GM12878 (cell line): ENCODE measurements around the gene FLT1. TPM values are rescaled to one million over a fixed set of nuclear protein-coding genes. Genes with fewer than 3 reads are reported as not detected.

Experiments used
- ATAC-seq: fragments of 200-7000 bp; cut with Tn5 transposase; 3 replicates; pipeline ENCODE4 v1.9.1; 2020; ENCODE audit warnings: mild to moderate bottlenecking, moderate library complexity
- BruUV-seq: library from RNA; stranded (reverse); fragments of 400-500 nt; replicated peaks from 2 replicates; lab custom pipeline; 2021; lab: Mats Ljungman, UMichigan
- CTCF ChIA-PET: fragments of 300-600 bp; sonication (Branson Sonifier 250); formaldehyde crosslinking; extraction: SDS; loops from one replicate; lab custom pipeline; 2021; ENCODE audit warnings: inconsistent platforms; lab: Yijun Ruan, JAX
- POLR2A ChIA-PET: fragments of 350-600 bp; formaldehyde crosslinking; extraction: SDS; loops from one replicate; lab custom pipeline; 2021; ENCODE audit warnings: inconsistent platforms; lab: Charles Lee
- RAD21 ChIA-PET: fragments of 300-600 bp; sonication (Branson Sonifier 250); formaldehyde crosslinking; loops from one replicate; lab custom pipeline; 2023; ENCODE audit warnings: antibody characterized with exemption; ENCODE audit not compliant: unreplicated experiment; lab: Charles Lee
- SMC1A ChIA-PET: fragments of 300-600 bp; sonication (Branson Sonifier 250); formaldehyde crosslinking; loops from one replicate; lab custom pipeline; 2023; ENCODE audit not compliant: unreplicated experiment, uncharacterized antibody; lab: Charles Lee
- DNase-seq: peaks from one replicate; pipeline ENCODE4 v3.0.0-alpha.2; 2011; ENCODE audit warnings: low read depth, low spot score
- FAIRE-seq: peaks from 3 replicates; lab custom pipeline; 2011; peaks lifted over from hg19 to GRCh38; lab: Jason Lieb, UNC
- H2AFZ ChIP-seq: 2 replicates; pipeline ENCODE4 v1.6.0; 2011; ENCODE audit warnings: low read depth, low read length, control low read depth; ENCODE audit not compliant: control insufficient read depth
- H3K27ac ChIP-seq: 2 replicates; pipeline ENCODE4 v1.5.1; 2011; ENCODE audit warnings: control low read depth; ENCODE audit not compliant: control insufficient read depth, insufficient read depth
- H3K27me3 ChIP-seq, 2 experiments: replicated peaks in 1 of 2; 2 replicates each; pipeline versions ENCODE4 v1.6.0 to v1.6.1; 2011; ENCODE audit warnings: low read length in 1 of 2; ENCODE audit not compliant: control insufficient read depth in 2 of 2, insufficient read depth in 2 of 2
- H3K36me3 ChIP-seq, 2 experiments: 2 replicates each; pipeline ENCODE4 v1.5.1; 2011; ENCODE audit warnings: low read length in 1 of 2; ENCODE audit not compliant: control insufficient read depth in 2 of 2, insufficient read depth in 2 of 2
- H3K4me1 ChIP-seq: 2 replicates; pipeline ENCODE4 v1.6.1; 2011; ENCODE audit warnings: mild to moderate bottlenecking, low read length, moderate library complexity, mixed read lengths; ENCODE audit not compliant: control insufficient read depth, insufficient read depth
- H3K4me2 ChIP-seq: 2 replicates; pipeline ENCODE4 v1.6.0; 2011; ENCODE audit warnings: control low read depth; ENCODE audit not compliant: control insufficient read depth, insufficient read depth
- H3K4me3 ChIP-seq: fragments of 200-600 bp; sonication (generic); 2 replicates; pipeline ENCODE4 v1.5.1; 2016
- H3K79me2 ChIP-seq: 2 replicates; pipeline ENCODE4 v1.6.0; 2011; ENCODE audit warnings: low read length; ENCODE audit not compliant: control insufficient read depth, insufficient read depth
- H3K9ac ChIP-seq: 2 replicates; pipeline ENCODE4 v1.8.0; 2011; ENCODE audit warnings: low read length, control low read depth, mixed read lengths; ENCODE audit not compliant: control insufficient read depth, insufficient read depth
- H3K9me3 ChIP-seq: replicated peaks from 3 replicates; pipeline ENCODE4 v1.5.1; 2011; ENCODE audit warnings: mild to moderate bottlenecking, low read length; ENCODE audit not compliant: control insufficient read depth, insufficient read depth
- H4K20me1 ChIP-seq: 2 replicates; pipeline ENCODE4 v1.6.0; 2011; ENCODE audit not compliant: control insufficient read depth, insufficient read depth
- HDAC2 ChIP-seq: fragments of 200-600 bp; sonication (generic); IDR thresholded peaks from 2 replicates; pipeline ENCODE4 v1.6.1; 2017
- MTA2 ChIP-seq: fragments of 450-650 bp; IDR thresholded peaks from 2 replicates; pipeline ENCODE4 v1.6.1; 2016; ENCODE audit warnings: low read depth, mild to moderate bottlenecking, moderate library complexity
- MXI1 ChIP-seq: fragments of 150-350 bp; IDR thresholded peaks from 2 replicates; pipeline ENCODE4 v1.6.1; 2011; ENCODE audit warnings: low read depth, mild to moderate bottlenecking, inconsistent platforms, low read length, improper control_type of control experiment
- POLR2A ChIP-seq: IDR thresholded peaks from 2 replicates; pipeline ENCODE4 v1.6.1; 2011; ENCODE audit warnings: low read depth, mild to moderate bottlenecking, low read length
- POLR2AphosphoS2 ChIP-seq: IDR thresholded peaks from 2 replicates; pipeline ENCODE4 v1.6.1; 2011; ENCODE audit warnings: low read depth, mild to moderate bottlenecking, low read length, improper control_type of control experiment, moderate library complexity
- TAF1 ChIP-seq: IDR thresholded peaks from 2 replicates; pipeline ENCODE4 v1.6.1; 2011; ENCODE audit warnings: mild to moderate bottlenecking, low read depth, low read length, borderline replicate concordance
- ZSCAN29 ChIP-seq: fragments of 450-650 bp; IDR thresholded peaks from 2 replicates; pipeline ENCODE4 v1.6.1; 2017; ENCODE audit warnings: mild to moderate bottlenecking, moderate library complexity
- WGBS: methylation state at CpG from one replicate; pipeline ENCODE4 v1.1.6; 2016; ENCODE audit warnings: low lambda C conversion rate; ENCODE audit not compliant: insufficient replicate concordance, insufficient coverage; ENCODE audit errors: missing lambda C conversion rate; 5-methylcytosine and 5-hydroxymethylcytosine counted together
- in situ Hi-C: fragments of 300-500 bp; cut with MboI; formaldehyde crosslinking; loops from 9 replicates; pipeline ENCODE4 v1.14.3; 2018; ENCODE audit warnings: mixed read lengths
- intact Hi-C: fragments of 100-400 bp; cut with micrococcal nuclease; formaldehyde crosslinking; loops from one replicate; pipeline ENCODE4 v1.14.2; 2022; ENCODE audit not compliant: unreplicated experiment
- polyA plus RNA-seq, 11 experiments: library from polyadenylated mRNA; depleted of rRNA in 4 of 11; unstranded in 6 of 11; stranded (reverse) in 5 of 11; fragments of >200 nt; fragmentation: Nextera tagmentation in 4 of 11; fragmentation: Illumina TruSeq in 1 of 11; extraction: Ambion mirVana in 4 of 11; extraction: Trizol in 1 of 11; gene quantifications; 1 replicate in 1 of 11; 2 replicates in 10 of 11; pipeline versions ENCODE4 v1.2.1 to v1.2.3, GENCODE V29; 2011 to 2016; ENCODE audit warnings: inconsistent platforms in 2 of 11, missing spikeins in 2 of 11, low read depth in 1 of 11
- total RNA-seq, 4 experiments: library from RNA; depleted of rRNA in 3 of 4; stranded (reverse); fragments of >200 nt in 3 of 4; fragmentation: Illumina TruSeq in 1 of 4; extraction: Trizol in 1 of 4; gene quantifications; 2 replicates each; pipeline versions ENCODE4 v1.2.1 to v1.2.3, GENCODE V29; 2013 to 2021
- TF ChIP-seq, protein P1 (sequence below): IDR thresholded peaks from 2 replicates; pipeline ENCODE4 v1.6.1; 2012; ENCODE audit warnings: mild to moderate bottlenecking, low read depth, low read length
- TF ChIP-seq, protein P2 (sequence below): fragments of 450-650 bp; formaldehyde crosslinking; IDR thresholded peaks from 2 replicates; pipeline ENCODE4 v1.5.0; 2022; ENCODE audit warnings: mild to moderate bottlenecking, missing genetic modification characterization
- TF ChIP-seq, protein P3 (sequence below): fragments of 450-650 bp; IDR thresholded peaks from 2 replicates; pipeline ENCODE4 v1.6.1; 2018; ENCODE audit warnings: borderline replicate concordance, mild to moderate bottlenecking; ENCODE audit not compliant: partially characterized antibody
- TF ChIP-seq, protein P4 (sequence below): fragments of 450-650 bp; IDR thresholded peaks from 2 replicates; pipeline ENCODE4 v1.6.1; 2017; ENCODE audit warnings: mild to moderate bottlenecking, moderate library complexity

FLT1 gene
- total and polyA plus RNA-seq, 10 of the 15 experiments (the other 5 are each of a cell fraction or from before 2014, with no cell fraction given), result 0.55 to 5.6 (median 0.84) TPM

DNA sequence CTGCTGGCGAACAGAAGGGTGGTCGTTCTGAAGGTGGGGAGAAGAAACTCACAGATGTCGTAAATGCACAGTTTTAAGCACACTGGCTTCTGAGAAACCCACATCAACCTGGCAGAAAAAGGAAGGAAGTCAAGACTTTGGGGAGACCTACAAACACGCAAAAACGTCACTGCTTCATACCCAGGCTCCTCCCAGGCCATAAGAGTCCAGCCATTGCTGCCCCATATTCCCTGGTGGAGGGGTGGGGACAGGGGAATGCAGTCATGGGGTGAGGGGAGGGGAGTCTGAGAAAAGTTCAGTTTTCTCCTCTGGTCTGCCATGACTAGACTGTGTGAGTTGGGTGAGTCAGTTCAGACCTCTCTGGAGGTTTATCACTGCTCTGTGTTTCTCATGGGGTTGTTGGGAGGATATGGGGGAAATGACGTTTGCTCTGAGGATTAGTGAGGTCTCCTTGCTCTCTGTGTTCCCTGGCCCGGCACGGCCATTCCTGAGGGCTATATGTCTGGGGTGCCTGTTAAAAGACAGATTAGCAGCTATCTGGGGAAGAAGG lies 139.0 kb downstream of the FLT1 start:
- Histone ChIP-seq H3K36me3 (no peaks in the 10 kb centered on the region), H4K20me1 (no peaks in the 10 kb centered on the region), H3K9me3 (no peaks in the 10 kb centered on the region; the same call in 2 of the 3 replicates), H3K4me1 (peaks cover 14% of the 10 kb centered on the region), H2AFZ (peak overlapping the region; percentile 43), H3K79me2 (no peaks in the 10 kb centered on the region), H3K27ac (no peak overlapping the region), H3K9ac (no peak overlapping the region), H3K27me3 (no peaks in the 10 kb centered on the region), H3K4me3 (no peak overlapping the region), H3K4me2 (no peak overlapping the region)
- FAIRE-seq, result peak; percentile 44
- in situ Hi-C loops (no loop called here), intact Hi-C loops (no loop called here)
- ChIA-PET POLR2A (no interaction called here), SMC1A (no interaction called here), RAD21 (no interaction called here), CTCF (no interaction called here)
- peak; percentile 57 for ATAC-seq
- no TSS peak for BruUV-seq
- 34% methylated on average over 8 of the region's 8 CpGs for WGBS
- no peak for DNase-seq
- TF ChIP-seq, protein P1, sequence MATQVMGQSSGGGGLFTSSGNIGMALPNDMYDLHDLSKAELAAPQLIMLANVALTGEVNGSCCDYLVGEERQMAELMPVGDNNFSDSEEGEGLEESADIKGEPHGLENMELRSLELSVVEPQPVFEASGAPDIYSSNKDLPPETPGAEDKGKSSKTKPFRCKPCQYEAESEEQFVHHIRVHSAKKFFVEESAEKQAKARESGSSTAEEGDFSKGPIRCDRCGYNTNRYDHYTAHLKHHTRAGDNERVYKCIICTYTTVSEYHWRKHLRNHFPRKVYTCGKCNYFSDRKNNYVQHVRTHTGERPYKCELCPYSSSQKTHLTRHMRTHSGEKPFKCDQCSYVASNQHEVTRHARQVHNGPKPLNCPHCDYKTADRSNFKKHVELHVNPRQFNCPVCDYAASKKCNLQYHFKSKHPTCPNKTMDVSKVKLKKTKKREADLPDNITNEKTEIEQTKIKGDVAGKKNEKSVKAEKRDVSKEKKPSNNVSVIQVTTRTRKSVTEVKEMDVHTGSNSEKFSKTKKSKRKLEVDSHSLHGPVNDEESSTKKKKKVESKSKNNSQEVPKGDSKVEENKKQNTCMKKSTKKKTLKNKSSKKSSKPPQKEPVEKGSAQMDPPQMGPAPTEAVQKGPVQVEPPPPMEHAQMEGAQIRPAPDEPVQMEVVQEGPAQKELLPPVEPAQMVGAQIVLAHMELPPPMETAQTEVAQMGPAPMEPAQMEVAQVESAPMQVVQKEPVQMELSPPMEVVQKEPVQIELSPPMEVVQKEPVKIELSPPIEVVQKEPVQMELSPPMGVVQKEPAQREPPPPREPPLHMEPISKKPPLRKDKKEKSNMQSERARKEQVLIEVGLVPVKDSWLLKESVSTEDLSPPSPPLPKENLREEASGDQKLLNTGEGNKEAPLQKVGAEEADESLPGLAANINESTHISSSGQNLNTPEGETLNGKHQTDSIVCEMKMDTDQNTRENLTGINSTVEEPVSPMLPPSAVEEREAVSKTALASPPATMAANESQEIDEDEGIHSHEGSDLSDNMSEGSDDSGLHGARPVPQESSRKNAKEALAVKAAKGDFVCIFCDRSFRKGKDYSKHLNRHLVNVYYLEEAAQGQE, result no peak
- TF ChIP-seq, protein P2, sequence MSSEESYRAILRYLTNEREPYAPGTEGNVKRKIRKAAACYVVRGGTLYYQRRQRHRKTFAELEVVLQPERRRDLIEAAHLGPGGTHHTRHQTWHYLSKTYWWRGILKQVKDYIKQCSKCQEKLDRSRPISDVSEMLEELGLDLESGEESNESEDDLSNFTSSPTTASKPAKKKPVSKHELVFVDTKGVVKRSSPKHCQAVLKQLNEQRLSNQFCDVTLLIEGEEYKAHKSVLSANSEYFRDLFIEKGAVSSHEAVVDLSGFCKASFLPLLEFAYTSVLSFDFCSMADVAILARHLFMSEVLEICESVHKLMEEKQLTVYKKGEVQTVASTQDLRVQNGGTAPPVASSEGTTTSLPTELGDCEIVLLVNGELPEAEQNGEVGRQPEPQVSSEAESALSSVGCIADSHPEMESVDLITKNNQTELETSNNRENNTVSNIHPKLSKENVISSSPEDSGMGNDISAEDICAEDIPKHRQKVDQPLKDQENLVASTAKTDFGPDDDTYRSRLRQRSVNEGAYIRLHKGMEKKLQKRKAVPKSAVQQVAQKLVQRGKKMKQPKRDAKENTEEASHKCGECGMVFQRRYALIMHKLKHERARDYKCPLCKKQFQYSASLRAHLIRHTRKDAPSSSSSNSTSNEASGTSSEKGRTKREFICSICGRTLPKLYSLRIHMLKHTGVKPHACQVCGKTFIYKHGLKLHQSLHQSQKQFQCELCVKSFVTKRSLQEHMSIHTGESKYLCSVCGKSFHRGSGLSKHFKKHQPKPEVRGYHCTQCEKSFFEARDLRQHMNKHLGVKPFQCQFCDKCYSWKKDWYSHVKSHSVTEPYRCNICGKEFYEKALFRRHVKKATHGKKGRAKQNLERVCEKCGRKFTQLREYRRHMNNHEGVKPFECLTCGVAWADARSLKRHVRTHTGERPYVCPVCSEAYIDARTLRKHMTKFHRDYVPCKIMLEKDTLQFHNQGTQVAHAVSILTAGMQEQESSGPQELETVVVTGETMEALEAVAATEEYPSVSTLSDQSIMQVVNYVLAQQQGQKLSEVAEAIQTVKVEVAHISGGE (CRISPR knock-in tag), result no peak
- TF ChIP-seq ZSCAN29 (no peak), HDAC2 (no peak), POLR2A (no peak), TAF1 (no peak), MXI1 (no peak), POLR2AphosphoS2 (no peak), MTA2 (no peak)
- TF ChIP-seq, protein P3, sequence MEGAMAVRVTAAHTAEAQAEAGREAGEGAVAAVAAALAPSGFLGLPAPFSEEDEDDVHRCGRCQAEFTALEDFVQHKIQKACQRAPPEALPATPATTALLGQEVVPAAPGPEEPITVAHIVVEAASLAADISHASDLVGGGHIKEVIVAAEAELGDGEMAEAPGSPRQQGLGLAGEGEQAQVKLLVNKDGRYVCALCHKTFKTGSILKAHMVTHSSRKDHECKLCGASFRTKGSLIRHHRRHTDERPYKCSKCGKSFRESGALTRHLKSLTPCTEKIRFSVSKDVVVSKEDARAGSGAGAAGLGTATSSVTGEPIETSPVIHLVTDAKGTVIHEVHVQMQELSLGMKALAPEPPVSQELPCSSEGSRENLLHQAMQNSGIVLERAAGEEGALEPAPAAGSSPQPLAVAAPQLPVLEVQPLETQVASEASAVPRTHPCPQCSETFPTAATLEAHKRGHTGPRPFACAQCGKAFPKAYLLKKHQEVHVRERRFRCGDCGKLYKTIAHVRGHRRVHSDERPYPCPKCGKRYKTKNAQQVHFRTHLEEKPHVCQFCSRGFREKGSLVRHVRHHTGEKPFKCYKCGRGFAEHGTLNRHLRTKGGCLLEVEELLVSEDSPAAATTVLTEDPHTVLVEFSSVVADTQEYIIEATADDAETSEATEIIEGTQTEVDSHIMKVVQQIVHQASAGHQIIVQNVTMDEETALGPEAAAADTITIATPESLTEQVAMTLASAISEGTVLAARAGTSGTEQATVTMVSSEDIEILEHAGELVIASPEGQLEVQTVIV, result no peak
- TF ChIP-seq, protein P4, sequence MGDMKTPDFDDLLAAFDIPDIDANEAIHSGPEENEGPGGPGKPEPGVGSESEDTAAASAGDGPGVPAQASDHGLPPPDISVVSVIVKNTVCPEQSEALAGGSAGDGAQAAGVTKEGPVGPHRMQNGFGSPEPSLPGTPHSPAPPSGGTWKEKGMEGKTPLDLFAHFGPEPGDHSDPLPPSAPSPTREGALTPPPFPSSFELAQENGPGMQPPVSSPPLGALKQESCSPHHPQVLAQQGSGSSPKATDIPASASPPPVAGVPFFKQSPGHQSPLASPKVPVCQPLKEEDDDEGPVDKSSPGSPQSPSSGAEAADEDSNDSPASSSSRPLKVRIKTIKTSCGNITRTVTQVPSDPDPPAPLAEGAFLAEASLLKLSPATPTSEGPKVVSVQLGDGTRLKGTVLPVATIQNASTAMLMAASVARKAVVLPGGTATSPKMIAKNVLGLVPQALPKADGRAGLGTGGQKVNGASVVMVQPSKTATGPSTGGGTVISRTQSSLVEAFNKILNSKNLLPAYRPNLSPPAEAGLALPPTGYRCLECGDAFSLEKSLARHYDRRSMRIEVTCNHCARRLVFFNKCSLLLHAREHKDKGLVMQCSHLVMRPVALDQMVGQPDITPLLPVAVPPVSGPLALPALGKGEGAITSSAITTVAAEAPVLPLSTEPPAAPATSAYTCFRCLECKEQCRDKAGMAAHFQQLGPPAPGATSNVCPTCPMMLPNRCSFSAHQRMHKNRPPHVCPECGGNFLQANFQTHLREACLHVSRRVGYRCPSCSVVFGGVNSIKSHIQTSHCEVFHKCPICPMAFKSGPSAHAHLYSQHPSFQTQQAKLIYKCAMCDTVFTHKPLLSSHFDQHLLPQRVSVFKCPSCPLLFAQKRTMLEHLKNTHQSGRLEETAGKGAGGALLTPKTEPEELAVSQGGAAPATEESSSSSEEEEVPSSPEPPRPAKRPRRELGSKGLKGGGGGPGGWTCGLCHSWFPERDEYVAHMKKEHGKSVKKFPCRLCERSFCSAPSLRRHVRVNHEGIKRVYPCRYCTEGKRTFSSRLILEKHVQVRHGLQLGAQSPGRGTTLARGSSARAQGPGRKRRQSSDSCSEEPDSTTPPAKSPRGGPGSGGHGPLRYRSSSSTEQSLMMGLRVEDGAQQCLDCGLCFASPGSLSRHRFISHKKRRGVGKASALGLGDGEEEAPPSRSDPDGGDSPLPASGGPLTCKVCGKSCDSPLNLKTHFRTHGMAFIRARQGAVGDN, result no peak
